Measurements from ENCODE around the gene MACIR.

The MACIR gene

GRCh38 chr5:103293719-103294118 is 35.2 kb downstream of the MACIR start:
- no peak for DNase-seq

DNA sequence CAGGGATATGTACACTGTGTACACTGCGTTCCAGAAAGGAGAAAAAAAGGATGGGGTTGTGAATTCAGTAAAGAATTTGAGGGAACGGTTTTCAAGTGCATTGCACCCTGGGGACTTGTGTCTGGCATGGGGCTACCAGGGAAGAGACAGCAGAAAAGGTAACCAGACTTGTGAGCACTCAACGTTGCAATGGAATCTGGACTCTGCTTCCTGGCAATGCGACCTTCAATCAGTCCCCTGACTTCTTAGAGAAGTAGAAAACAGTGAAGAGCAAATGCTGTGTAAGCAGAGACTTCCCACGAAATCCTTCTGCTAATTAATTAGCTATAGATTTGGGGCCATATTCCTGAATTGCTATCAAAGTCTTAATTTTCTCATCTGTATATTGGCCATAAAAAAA is 36.3 kb downstream of the MACIR start:
- no peak for DNase-seq

GRCh38 chr5:103295424-103295823 is 36.9 kb downstream of the MACIR start:
- no peak for DNase-seq

DNA sequence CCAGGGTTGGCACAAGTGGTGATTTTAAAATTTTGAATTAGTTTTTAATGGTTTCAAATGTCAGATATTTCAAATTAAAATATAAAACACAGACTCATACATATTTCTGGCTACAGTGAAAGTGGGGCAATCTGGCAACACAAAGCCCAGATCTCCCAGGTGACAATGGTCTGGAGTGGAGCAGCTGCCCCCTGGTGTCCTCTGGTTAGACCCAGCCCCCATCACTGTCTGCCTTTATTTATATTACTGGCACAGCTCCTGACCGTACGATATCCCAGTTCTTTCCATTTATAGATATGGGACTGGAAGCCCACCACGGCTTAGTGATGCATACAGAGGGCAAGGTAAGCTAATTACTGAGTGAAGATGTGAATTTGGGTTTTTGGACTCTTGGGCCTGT is 37.3 kb downstream of the MACIR start:
- no peak for DNase-seq

DNA sequence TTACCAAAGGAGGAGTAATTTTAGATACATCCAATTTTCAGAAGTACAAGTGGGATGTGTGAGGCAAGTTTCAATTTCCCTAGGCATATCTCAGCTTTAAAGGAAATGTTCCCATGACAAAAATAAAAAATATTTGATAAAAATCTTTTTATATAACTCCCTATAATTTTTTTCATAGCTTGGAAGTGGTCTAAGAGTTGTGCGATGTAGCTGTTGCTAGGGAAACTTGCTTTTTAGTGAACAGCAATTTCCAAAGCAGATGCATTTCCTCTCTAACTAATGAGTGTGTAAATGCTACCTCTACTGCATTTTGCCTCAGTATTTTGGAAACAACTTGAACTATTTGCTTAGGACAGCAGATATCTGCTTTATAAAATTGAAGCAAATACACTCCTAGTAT is 39.6 kb downstream of the MACIR start:
- no peak for DNase-seq

- DNase-seq = no peak
Observed at GRCh38 chr5:103298607-103299188, 40.1 kb downstream of the MACIR start.

DNA sequence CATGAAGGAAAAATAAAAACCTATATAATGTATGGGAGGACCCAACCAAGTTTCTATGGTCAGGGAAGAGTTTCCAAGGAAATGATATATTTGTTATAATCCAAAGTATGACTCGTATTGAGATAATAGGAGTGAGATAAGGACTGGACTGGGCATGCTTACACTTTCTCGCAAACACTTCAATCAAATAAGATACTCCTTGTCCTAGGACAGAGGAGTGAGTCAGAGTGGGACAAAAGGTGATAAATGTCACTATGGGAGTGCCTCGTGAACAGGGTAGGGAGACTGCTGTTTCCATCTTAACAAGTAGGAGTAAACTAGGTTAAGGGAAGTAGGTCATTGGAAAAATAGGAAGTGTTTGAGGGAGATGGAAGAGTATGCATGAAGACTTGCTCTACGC is 47.2 kb downstream of the MACIR start:
- no peak for DNase-seq

GRCh38 chr5:103307470-103307869 is 48.9 kb downstream of the MACIR start:
- no peak for DNase-seq

DNA sequence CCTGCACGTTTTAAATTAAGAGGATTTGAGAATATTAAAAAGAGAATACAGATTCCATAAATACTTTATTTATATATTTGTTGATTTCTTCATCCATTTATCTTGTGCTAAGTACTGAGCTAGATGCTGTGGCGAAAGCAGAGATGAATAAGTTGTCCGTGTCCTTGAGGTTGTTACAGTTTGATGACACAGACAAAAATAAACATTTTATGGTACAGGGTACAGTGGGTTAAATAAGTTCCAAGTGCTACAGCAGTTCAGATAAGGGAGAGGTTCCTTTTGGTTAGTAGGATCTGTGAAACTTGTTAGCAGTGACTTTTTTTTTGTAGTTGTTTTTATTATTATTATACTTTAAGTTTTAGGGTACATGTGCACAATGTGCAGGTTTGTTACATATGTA is 50.2 kb downstream of the MACIR start:
- DNase-seq = no peak

DNA sequence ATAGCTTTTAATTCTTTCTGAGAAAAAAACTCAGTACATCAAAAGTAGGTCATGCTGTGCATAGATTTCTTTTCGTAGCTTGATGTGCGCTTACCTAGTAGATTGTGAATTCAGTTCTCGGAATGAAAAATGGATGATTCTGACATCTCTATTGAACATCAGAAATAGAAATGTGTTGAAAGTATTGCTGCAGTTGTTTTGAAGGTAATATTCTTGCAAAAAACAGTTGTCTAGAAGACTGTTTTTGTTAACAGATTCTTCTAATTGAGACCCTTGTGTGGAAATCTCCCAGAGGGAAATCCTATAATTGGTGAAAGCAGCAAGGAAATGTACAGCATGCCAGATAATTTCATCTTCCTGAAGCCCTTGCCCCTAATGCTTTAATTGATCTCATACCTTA is 54.5 kb downstream of the MACIR start:
- no peak for DNase-seq

GRCh38 chr5:103315455-103315854 is 56.9 kb downstream of the MACIR start:
- DNase-seq = no peak

DNA sequence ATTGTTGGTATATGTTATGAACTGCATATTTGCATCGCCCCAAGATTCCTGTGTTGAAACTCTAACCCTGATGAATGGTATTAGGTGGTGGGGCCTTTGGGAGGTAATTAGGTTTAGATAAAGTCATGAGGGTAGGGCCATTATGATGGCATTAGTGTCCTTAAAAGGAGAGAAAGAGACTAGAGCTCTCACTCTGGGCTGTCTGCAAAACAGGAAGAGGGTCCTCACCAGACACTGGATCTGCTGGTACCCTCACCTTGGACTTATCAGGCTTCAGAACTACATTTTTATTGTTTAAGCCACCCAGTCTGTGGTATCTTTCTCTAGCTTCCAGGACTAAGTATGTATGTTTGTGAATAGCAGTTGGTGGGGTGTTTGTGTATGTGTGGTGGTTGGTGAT is 68.9 kb downstream of the MACIR start:
- DNase-seq = no peak

DNA sequence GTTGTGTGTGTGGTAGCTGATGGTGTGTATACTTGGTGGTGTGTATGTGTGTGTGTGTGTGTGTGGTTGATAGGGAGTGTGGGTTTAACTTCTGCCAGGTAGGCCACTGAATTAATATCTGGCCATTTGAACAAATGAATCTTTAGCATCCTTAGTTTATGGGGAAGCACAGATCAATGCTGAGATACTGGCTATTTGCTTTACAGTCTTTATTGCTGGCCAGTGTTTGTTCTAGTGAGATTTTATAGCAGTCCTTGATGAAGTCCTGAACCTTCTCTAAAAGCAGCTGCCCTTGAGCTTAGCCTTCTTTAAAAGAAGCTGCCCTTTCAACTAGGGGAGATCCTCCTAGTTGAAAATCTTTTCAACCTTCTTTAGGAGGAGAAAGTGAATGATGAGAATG is 69.3 kb downstream of the MACIR start:
- no peak for DNase-seq

Measured in suppressor macrophage treated with lipopolysaccharide for 4 hours (primary cell).